Stimulated activated CD8-positive, alpha-beta memory T cell treated with anti-CD3 and anti-CD28 coated beads, Interleukin-15, amount 100 ng/mL, for 48 hours (primary cell): ENCODE measurements around the gene NUDT9.
"Not testable (repeated sequence)": the region's sequence is repeated elsewhere in the genome, so short reads cannot be mapped to it uniquely, and the experiment has no call there.

ENCODE experiments used
- DNase-seq, 2 donors: peaks; one replicate each; pipeline ENCODE4 v3.0.0-alpha.2; 2020; ENCODE audit warnings: low read depth in 2 of 2

The NUDT9 gene

DNA sequence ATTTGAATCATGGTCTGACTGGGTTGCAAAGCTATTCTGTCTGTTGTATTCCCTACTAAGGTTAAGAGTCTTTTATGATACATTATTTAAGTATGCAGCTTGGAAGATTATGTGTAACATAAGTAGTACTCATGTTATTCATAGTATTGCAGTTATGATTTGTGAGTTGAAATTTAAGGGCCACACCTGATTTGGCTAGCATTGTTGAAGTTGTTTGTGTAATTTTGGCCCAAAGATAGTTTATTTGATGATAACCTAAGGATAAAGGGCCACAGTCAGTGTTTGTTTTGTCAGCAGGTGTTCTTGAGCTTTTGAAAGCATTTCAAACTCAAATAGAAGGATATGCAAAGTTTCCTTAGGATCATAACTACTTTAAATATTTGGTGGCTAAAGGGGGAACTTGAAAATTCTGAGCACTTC is 38.9 kb downstream of the NUDT9 start:
- no peak for DNase-seq

DNA sequence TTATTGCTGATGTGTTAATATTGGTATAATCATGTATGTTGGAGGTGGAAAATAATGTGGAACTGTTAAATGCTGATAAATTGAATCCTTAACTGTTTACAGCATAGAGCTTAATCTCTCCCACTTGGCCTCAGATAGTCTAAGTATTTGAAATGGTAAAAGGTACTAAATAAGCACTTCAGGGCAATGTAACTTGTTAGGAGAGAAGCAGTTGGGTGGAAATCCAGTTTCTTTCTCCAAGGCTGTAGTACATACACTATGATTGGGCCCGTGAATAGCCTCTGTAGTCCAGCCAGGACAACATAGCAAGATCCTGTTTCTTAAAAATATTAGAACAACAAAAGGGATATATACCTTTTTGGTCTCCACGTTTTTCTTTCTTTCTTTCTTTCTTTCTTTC is 39.7 kb downstream of the NUDT9 start:
- no peak for DNase-seq

GRCh38 chr4:87465739-87466366 is 43.5 kb downstream of the NUDT9 start:
- no peak for DNase-seq

GRCh38 chr4:87469390-87469789 is 47.0 kb downstream of the NUDT9 start:
- DNase-seq: no peak

GRCh38 chr4:87476934-87477333 is 54.6 kb downstream of the NUDT9 start:
- no peak for DNase-seq

- DNase-seq: no peak
These were observed 56.4 kb downstream of the NUDT9 start for GRCh38 chr4:87478732-87479250.

DNA sequence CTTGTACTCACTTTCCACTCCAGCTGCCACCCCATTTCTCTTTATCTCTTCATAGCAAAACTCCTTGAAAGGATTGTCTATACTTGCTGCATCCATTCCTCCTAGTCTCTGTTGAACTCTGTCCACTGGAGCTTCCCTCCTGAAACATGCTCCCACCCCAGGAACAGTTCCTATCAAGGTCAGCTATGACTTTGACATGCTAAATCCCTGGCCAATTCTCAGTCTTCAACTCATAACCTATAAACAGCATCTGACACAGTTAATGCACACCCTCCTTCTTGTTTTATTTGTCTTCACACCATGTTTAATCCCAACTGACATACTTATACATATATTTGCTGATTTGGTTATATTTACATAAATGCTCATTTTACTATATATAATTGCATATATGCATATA is 59.0 kb downstream of the NUDT9 start:
- no peak for DNase-seq

GRCh38 chr4:87483247-87483646 is 60.9 kb downstream of the NUDT9 start:
- DNase-seq: not testable (repeated sequence)

DNA sequence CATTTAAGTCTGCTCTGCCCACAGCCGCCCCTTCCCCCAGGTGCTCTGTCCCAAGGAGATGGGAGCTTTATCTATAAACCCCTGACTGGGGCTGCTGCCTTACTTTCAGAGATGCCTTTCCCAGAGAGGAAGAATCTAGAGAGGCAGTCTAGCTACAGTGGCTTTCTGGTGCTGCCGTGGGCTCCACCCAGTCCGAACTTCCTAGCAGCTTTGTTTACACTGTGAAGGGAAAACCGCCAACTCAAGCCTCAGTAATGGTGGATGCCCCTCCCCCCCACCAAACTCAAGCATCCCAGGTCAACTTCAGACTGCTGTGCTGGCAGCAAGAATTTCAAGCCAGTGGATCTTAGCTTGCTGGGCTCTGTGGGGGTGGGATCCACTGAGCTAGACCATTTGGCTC is 66.3 kb downstream of the NUDT9 start:
- DNase-seq: not testable (repeated sequence)

GRCh38 chr4:87489678-87490077 is 67.3 kb downstream of the NUDT9 start:
- DNase-seq: no peak

DNA sequence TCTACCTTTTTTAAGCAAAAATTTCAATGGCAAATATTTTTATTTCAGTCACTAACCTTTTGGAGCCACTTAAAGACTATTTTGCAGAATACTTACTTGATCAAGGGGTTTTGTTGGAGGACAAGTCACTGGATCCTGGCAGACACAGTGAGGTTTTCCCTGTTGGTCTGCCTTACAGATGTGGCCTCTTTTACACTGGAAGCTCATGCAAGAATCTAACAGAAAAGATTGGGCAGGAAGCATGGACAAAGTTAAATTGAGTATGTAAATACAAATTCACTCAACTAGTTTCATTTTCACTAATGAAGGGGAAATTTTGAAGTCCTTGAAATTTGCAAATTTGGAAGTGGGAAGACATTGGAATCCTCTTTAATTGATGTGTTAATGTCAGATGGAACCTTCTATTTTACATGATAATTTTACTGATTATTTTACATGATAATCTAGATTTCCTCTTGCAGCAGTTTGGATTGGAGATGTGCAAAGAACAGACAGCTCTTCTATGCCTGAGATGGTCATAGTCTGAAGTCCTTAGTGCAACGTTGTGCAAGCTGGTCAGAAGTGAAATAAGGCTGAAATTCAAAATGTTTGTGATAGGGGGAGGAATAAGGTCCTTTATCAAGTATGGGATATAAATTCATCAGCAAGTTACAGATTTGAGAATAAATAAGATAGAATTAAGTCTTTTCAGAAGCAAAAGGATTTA is 68.4 kb downstream of the NUDT9 start:
- DNase-seq: no peak

DNA sequence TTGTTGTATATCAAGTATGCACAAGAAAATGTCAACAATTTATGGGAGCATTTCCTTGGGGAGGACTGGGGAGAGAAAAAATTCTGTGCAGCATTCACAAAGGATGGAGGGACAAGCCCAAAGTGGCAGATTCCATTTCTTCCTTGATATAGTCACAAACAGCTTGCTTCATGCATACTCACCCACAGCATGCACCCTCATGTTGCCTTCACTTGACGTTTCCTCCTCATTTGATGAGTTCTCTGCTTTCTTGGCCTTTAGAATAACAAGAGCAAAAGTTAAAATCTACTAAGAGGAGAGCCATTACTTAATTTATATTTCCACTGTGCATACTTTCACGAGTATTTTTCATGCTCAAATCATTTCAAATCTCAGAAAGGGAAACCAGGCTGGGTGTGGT is 69.1 kb downstream of the NUDT9 start:
- no peak for DNase-seq

DNA sequence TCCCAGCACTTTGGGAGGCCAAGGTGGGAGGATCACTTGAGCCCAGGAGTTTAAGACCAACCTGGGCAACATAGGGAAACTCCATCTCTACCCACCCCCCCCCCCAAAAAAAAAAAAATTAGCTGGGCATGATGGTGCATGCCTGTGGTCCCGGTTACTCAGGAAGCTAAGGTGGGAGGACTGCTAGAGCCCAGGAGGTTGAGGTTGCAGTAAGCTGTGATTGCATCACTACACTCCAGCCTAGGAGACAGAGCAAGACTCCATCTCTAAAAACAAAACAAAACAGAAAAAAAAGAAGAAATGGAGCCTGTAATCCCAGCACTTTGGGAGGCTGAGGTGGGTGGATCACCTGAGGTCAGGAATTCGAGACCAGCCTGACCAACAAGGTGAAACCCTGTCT is 69.5 kb downstream of the NUDT9 start:
- DNase-seq: not testable (repeated sequence)

- no peak for DNase-seq
These were observed 70.7 kb downstream of the NUDT9 start for GRCh38 chr4:87493115-87493514.

GRCh38 chr4:87497159-87497558 is 74.8 kb downstream of the NUDT9 start:
- DNase-seq: no peak

DNA sequence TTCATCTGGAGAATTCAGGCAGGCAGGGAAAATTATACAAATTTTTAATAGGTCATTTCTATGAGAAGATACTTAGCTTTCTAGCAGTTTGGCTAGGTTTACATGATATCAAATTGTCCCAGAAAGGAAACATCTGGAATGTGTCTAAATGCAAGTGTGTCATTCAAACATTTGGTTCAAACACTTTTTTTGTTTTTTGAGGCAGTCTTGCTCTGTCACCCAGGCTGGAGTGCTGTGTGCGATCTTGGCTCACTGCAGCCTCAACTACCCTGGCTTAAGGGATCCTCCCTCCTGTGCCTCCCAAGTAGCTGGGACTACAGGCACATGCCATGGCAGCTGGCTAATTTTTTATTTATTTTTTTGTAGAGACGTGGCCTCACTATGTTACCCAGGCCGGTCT is 75.2 kb downstream of the NUDT9 start:
- DNase-seq: no peak

DNA sequence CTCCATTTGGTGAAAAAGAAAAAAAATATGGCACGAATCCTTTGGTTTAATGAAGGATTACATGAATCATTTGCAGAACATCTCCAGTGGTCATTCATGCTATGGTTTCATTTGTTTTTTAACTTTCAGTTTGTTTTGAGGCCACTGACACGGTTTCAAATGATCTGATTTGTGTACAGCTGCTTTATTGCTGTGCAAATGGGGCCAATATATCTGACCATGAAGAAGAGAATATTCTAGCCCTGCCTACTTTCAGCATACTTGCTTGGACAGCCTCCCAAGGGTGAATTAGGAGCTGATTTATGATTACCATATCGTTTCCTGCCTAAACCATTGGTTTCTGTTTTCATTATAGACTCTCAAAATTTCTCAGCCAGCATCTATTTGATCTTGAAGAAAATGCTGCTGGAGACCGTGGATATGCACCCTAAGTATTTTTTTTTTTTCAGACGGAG is 76.1 kb downstream of the NUDT9 start:
- DNase-seq: no peak

GRCh38 chr4:87499403-87500091 is 77.2 kb downstream of the NUDT9 start:
- no peak for DNase-seq

GRCh38 chr4:87500092-87500462 is 77.7 kb downstream of the NUDT9 start:
- no peak for DNase-seq

- no peak for DNase-seq
These were observed 80.3 kb downstream of the NUDT9 start for GRCh38 chr4:87502580-87503238.

DNA sequence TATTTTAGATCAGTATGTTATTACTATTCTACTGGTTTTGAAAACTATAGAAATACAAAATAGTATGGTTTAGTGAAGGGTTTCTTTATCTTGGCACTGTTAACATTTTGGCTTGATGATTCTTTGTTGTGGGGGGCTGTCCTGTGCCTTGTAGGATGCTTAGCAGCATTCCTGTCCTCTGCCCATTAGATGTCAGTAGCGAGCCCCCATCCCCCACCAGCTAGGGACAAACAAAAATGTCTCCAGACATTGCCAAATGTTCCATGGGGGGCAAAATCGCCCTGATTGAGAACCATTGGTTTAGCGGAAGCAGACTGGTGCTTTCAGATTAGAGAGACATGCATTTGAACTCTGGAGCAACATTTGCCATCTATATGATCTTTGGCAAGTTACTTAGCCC is 83.5 kb downstream of the NUDT9 start:
- no peak for DNase-seq

DNA sequence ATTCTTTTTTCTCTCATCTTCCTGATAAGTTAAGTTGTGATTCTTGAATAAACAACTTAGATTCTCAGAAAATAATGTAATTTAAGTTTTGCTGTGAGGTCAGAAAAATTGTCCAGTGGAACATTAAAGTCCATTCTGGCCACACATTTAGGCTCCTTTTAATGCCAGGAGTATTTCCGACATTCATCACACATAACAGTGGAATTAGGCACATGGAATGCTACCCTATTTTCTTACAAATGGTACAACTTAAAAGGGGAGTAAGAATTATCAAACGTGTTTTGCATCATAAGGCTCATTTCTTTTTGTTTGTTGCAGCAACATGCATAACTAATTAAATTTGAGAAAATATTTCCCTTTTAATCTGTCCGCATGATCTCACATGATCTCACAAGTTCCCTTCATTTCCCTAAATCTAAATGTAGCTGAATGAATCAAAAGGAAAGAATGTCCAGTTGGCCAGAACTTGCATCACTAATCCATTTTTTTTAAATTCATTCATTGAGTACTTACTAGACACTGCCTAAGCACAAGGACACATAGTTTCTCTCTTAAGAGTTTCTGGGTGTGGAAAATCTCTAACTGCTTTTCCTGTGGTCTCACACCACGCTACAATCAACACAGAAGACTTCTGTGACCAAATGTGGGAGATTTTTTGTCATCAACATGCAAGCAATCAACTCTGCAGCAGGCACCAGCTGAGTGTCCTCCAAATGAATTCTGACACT is 84.8 kb downstream of the NUDT9 start:
- DNase-seq: no peak
